ENCODE results near the gene DPP6. TPM values are rescaled to one million over a fixed set of nuclear protein-coding genes. Genes with fewer than 3 reads are reported as not detected.

Gene DPP6
- total RNA-seq, 2 donors from 2014 or later = 0.05 to 38.7 TPM

DNA sequence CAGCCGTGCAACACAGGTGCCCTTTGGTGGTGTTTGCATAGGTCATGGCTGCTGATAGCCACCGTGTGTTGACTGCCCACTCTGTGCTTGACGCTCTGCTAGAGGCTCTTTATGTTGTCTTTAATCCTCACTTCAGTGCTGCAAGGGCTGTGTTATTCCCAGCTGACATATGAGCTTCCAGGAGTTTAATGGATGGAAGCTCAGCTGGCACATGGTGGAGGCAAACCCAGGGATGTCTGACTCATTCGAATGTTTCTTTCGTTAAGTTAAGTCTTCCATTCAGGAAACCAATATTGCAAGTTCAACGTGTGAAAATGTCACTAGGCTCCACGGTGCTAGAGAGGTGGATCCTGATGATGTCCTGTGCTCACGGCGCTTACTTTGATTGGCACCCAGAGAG, 378.4 kb downstream of the DPP6 start:
- H3K27me3 ChIP-seq (replicated peaks; ENCODE audit: insufficient read depth) = no peaks in the 10 kb centered on the region
- no peak overlapping the region for H3K27ac ChIP-seq
- no peak for DNase-seq (ENCODE audit: low spot score)
- 88% methylated on average over 9 of the region's 9 CpGs for WGBS
- no peaks in the 10 kb centered on the region for H3K9me3 ChIP-seq
- no peaks in the 10 kb centered on the region for H3K36me3 ChIP-seq
- intact Hi-C loops (cut with DNase I) = no loop called here
- H3K4me1 ChIP-seq (replicated peaks) = no peaks in the 10 kb centered on the region
- no peak overlapping the region for H3K4me3 ChIP-seq
- TF ChIP-seq CTCF (IDR thresholded peaks at IDR 0.05) = no peak
- no peak for TF ChIP-seq POLR2A (IDR thresholded peaks at IDR 0.05)
- TF ChIP-seq POLR2AphosphoS5 (IDR thresholded peaks at IDR 0.05) = no peak

DNA sequence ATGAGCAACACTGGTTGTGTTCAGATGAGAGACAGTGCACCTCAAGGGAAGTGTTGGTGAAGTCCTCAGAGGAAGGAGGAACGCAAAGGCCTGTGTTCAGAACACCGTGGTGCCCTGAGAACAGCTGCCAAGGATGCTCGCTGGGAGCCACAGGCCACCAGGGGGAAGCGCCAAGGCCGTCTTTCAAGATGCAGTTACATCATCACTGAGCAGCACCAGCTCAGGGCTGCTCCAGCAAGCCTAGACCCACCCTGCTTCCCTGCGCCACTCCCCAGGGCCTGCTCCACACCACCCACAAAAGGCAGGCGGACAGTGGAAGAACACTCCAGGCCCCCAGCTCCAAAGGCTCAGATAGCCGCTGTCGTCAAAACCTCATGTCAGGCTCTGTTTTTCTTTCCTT, 378.8 kb downstream of the DPP6 start:
- no peak for DNase-seq (ENCODE audit: low spot score)
- Histone ChIP-seq H3K27ac (no peak overlapping the region), H3K27me3 (replicated peaks; ENCODE audit: insufficient read depth) (no peaks in the 10 kb centered on the region), H3K4me1 (replicated peaks) (no peaks in the 10 kb centered on the region), H3K4me3 (no peak overlapping the region), H3K36me3 (no peaks in the 10 kb centered on the region), H3K9me3 (no peaks in the 10 kb centered on the region)
- TF ChIP-seq CTCF (IDR thresholded peaks at IDR 0.05) (no peak), POLR2A (IDR thresholded peaks at IDR 0.05) (no peak), POLR2AphosphoS5 (IDR thresholded peaks at IDR 0.05) (no peak)
- WGBS = 91% methylated on average over 9 of the region's 9 CpGs
- intact Hi-C loops (cut with DNase I) = no loop called here

- Histone ChIP-seq H3K36me3 (no peaks in the 10 kb centered on the region), H3K27me3 (replicated peaks; ENCODE audit: insufficient read depth) (no peaks in the 10 kb centered on the region), H3K9me3 (no peaks in the 10 kb centered on the region), H3K4me1 (replicated peaks) (no peaks in the 10 kb centered on the region), H3K27ac (no peak overlapping the region), H3K4me3 (no peak overlapping the region)
- TF ChIP-seq POLR2A (IDR thresholded peaks at IDR 0.05) = no peak
- no peak for TF ChIP-seq POLR2AphosphoS5 (IDR thresholded peaks at IDR 0.05)
- no peak for TF ChIP-seq CTCF (IDR thresholded peaks at IDR 0.05)
- intact Hi-C loops (cut with DNase I) = no loop called here
- no peak for DNase-seq (ENCODE audit: low spot score)
- WGBS = 45% methylated on average over 11 of the region's 11 CpGs
These were observed 381.7 kb downstream of the DPP6 start for GRCh38 chr7:154433632-154434598.

DNA sequence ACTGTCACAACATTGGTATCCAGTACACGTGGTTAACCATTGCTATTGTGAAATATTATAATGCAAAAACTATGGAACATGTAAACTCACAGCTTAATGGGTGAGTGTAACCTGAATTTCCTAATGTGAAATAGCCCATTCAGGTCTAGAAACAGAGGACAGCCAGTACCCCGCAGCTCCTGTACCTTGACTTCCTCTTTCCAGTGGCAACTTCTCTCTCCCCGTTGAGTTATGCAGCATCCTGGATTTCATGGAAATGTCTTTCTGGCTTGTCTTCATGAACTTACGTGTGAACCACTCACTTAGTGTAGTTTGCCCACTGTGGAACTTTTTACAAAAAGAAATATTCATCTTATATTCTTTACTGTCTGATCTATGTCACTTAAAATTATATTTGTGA, 384.4 kb downstream of the DPP6 start:
- Histone ChIP-seq H3K27ac (no peak overlapping the region), H3K36me3 (no peaks in the 10 kb centered on the region), H3K9me3 (no peaks in the 10 kb centered on the region), H3K4me3 (no peak overlapping the region), H3K4me1 (replicated peaks) (no peaks in the 10 kb centered on the region), H3K27me3 (replicated peaks; ENCODE audit: insufficient read depth) (no peaks in the 10 kb centered on the region)
- intact Hi-C loops (cut with DNase I) = no loop called here
- DNase-seq (ENCODE audit: low spot score) = no peak
- 87% methylated on average over 4 of the region's 4 CpGs for WGBS
- TF ChIP-seq CTCF (IDR thresholded peaks at IDR 0.05) = no peak
- TF ChIP-seq POLR2AphosphoS5 (IDR thresholded peaks at IDR 0.05) = no peak
- no peak for TF ChIP-seq POLR2A (IDR thresholded peaks at IDR 0.05)

- intact Hi-C loops (cut with DNase I) = no loop called here
- Histone ChIP-seq H3K36me3 (no peaks in the 10 kb centered on the region), H3K9me3 (no peaks in the 10 kb centered on the region), H3K4me1 (replicated peaks) (no peaks in the 10 kb centered on the region), H3K4me3 (no peak overlapping the region), H3K27ac (no peak overlapping the region), H3K27me3 (replicated peaks; ENCODE audit: insufficient read depth) (no peaks in the 10 kb centered on the region)
- TF ChIP-seq POLR2AphosphoS5 (IDR thresholded peaks at IDR 0.05) (no peak), CTCF (IDR thresholded peaks at IDR 0.05) (no peak), POLR2A (IDR thresholded peaks at IDR 0.05) (no peak)
- WGBS = 62% methylated on average over 2 of the region's 2 CpGs
- no peak for DNase-seq (ENCODE audit: low spot score)
These were observed 385.0 kb downstream of the DPP6 start for GRCh38 chr7:154437234-154437633.
